Small intestine (tissue), 7 donors: Measurements from ENCODE around the gene ASB2. TPM values are rescaled to one million over a fixed set of nuclear protein-coding genes. Genes with fewer than 3 reads are reported as not detected.

ENCODE experiments used
- DNase-seq, 2 donors: peaks; one replicate each; pipeline versions ENCODE4 v3.0.0 to v3.0.0-alpha.2; 2013
- FAIRE-seq: peaks from 2 replicates; lab custom pipeline; 2012; peaks lifted over from hg19 to GRCh38; lab: Jason Lieb, UNC
- H3K27ac ChIP-seq, 3 donors: one replicate each; pipeline ENCODE4 v1.5.1; 2013; ENCODE audit warnings: low read length in 2 of 3, mild to moderate bottlenecking in 2 of 3, control low read depth in 1 of 3, inconsistent platforms in 1 of 3, low read depth in 1 of 3, moderate library complexity in 1 of 3
- H3K27me3 ChIP-seq, 3 donors: one replicate each; pipeline ENCODE4 v1.6.1; 2013; ENCODE audit warnings: low read length in 3 of 3, inconsistent platforms in 1 of 3; ENCODE audit not compliant: control insufficient read depth in 3 of 3, insufficient read depth in 3 of 3
- H3K36me3 ChIP-seq, 3 donors: one replicate each; pipeline ENCODE4 v1.6.1; 2013; ENCODE audit warnings: low read length in 3 of 3, inconsistent platforms in 1 of 3, low read depth in 1 of 3, mild to moderate bottlenecking in 1 of 3, moderate library complexity in 1 of 3; ENCODE audit not compliant: control insufficient read depth in 3 of 3, insufficient read depth in 2 of 3
- H3K4me1 ChIP-seq, 3 donors: one replicate each; pipeline ENCODE4 v1.6.1; 2013; ENCODE audit warnings: low read length in 2 of 3, inconsistent platforms in 1 of 3, low read depth in 1 of 3, mild to moderate bottlenecking in 1 of 3, moderate library complexity in 1 of 3; ENCODE audit not compliant: control insufficient read depth in 3 of 3, insufficient read depth in 2 of 3
- H3K4me3 ChIP-seq, 3 donors: one replicate each; pipeline ENCODE4 v1.5.1; 2013; ENCODE audit warnings: low read length in 3 of 3, control low read depth in 1 of 3, inconsistent platforms in 1 of 3, low read depth in 1 of 3, mild to moderate bottlenecking in 1 of 3, moderate library complexity in 1 of 3
- H3K9me3 ChIP-seq, 2 donors: one replicate each; pipeline ENCODE4 v1.6.1; 2013; ENCODE audit warnings: low read depth in 1 of 2, low read length in 1 of 2; ENCODE audit not compliant: control insufficient read depth in 2 of 2, insufficient read depth in 1 of 2
- WGBS, 3 donors: extraction: QIAGEN DNeasy Blood & Tissue Kit; methylation state at CpG; one replicate each; pipeline ENCODE4 v1.1.7; 2013; 5-methylcytosine and 5-hydroxymethylcytosine counted together
- polyA plus RNA-seq, 4 donors: library from polyadenylated mRNA; stranded (reverse) in 3 of 4; unstranded in 1 of 4; fragments of 200-250 nt in 3 of 4; fragments of 120-200 nt in 1 of 4; gene quantifications; one replicate each; pipeline versions ENCODE4 v1.2.1 to v1.2.3, GENCODE V29; 2013
- donor health status: healthy with polysubstance abuse.
- donor health status: control.
- donor health status: control.
- donor health status: Bipolar disorder and iron deficiency.
- donor health status: healthy.

ASB2 gene
- polyA plus RNA-seq, 4 donors, result 1.3 to 5.6 (median 4.2) TPM

- Histone ChIP-seq H3K4me1 (no peaks in the 10 kb centered on the region), H3K27me3 (peaks cover 0 to 15% (median 0%) of the 10 kb centered on the region in 3 donors), H3K27ac (no peak overlapping the region), H3K4me3 (no peak overlapping the region), H3K9me3 (no peaks in the 10 kb centered on the region), H3K36me3 (peaks cover 0 to 5% (median 3%) of the 10 kb centered on the region in 3 donors)
- DNase-seq (no peak), FAIRE-seq (no peak)
- WGBS, 3 donors, result 80 to 87% (median 86%) methylated on average over 4 of the region's 4 CpGs
Measured at GRCh38 chr14:93932642-93933041, 43.7 kb downstream of the ASB2 start.

- FAIRE-seq, result no peak
Measured at GRCh38 chr14:93930989-93931307, 45.4 kb downstream of the ASB2 start.

GRCh38 chr14:93930296-93930988 lies 45.9 kb downstream of the ASB2 start:
- no peak for FAIRE-seq

More at GRCh38 chr14:93930989-93931307, 45.4 kb downstream of the ASB2 start:
- Histone ChIP-seq H3K36me3 (peaks cover 0 to 5% (median 0%) of the 10 kb centered on the region in 3 donors), H3K27ac (no peak overlapping the region), H3K9me3 (no peaks in the 10 kb centered on the region), H3K27me3 (peaks cover 0 to 3% (median 0%) of the 10 kb centered on the region in 3 donors), H3K4me1 (no peaks in the 10 kb centered on the region), H3K4me3 (no peak overlapping the region)
- DNase-seq, result no peak
- 75 to 86% (median 82%) methylated on average over 4 of the region's 4 CpGs for WGBS, 3 donors

GRCh38 chr14:93929657-93930056 lies 46.7 kb downstream of the ASB2 start:
- Histone ChIP-seq H3K27me3 (no peaks in the 10 kb centered on the region), H3K4me1 (no peaks in the 10 kb centered on the region), H3K36me3 (peaks cover 0 to 5% (median 0%) of the 10 kb centered on the region in 3 donors), H3K4me3 (no peak overlapping the region), H3K27ac (no peak overlapping the region), H3K9me3 (no peaks in the 10 kb centered on the region)
- WGBS, 3 donors, result 83 to 87% (median 86%) methylated on average over 11 of the region's 11 CpGs
- FAIRE-seq (no peak), DNase-seq (no peak)

More at GRCh38 chr14:93930296-93930988, 45.9 kb downstream of the ASB2 start:
- Histone ChIP-seq H3K9me3 (no peaks in the 10 kb centered on the region), H3K27me3 (peaks cover 0 to under 1% (median 0%) of the 10 kb centered on the region in 3 donors), H3K36me3 (peaks cover 0 to 5% (median 0%) of the 10 kb centered on the region in 3 donors), H3K4me1 (no peaks in the 10 kb centered on the region), H3K4me3 (no peak overlapping the region), H3K27ac (no peak overlapping the region)
- DNase-seq, result no peak
- 67 to 84% (median 78%) methylated on average over 8 of the region's 8 CpGs for WGBS, 3 donors

GRCh38 chr14:93929048-93929535 lies 47.3 kb downstream of the ASB2 start:
- DNase-seq (no peak), FAIRE-seq (no peak)
- no peak overlapping the region for H3K27ac ChIP-seq
- H3K4me1 ChIP-seq, result no peaks in the 10 kb centered on the region
- WGBS, 3 donors, result 64 to 80% (median 72%) methylated on average over 8 to 13 of the region's 13 CpGs
- no peaks in the 10 kb centered on the region for H3K27me3 ChIP-seq
- H3K4me3 ChIP-seq, result no peak overlapping the region
- peaks cover 0 to 5% (median 0%) of the 10 kb centered on the region in 3 donors for H3K36me3 ChIP-seq
- H3K9me3 ChIP-seq, result no peaks in the 10 kb centered on the region

GRCh38 chr14:93928184-93929047 lies 48.0 kb downstream of the ASB2 start:
- 86 to 89% (median 86%) methylated on average over 26 of the region's 26 CpGs for WGBS, 3 donors
- no peak for DNase-seq
- FAIRE-seq, result no peak
- Histone ChIP-seq H3K27me3 (no peaks in the 10 kb centered on the region), H3K36me3 (peaks cover 0 to under 1% (median 0%) of the 10 kb centered on the region in 3 donors), H3K4me1 (no peaks in the 10 kb centered on the region), H3K27ac (no peak overlapping the region), H3K4me3 (no peak overlapping the region), H3K9me3 (no peaks in the 10 kb centered on the region)

GRCh38 chr14:93927800-93928145 lies 48.6 kb downstream of the ASB2 start:
- no peak for FAIRE-seq

More at GRCh38 chr14:93927800-93928145, 48.6 kb downstream of the ASB2 start:
- H3K27me3 ChIP-seq, result no peaks in the 10 kb centered on the region
- no peaks in the 10 kb centered on the region for H3K36me3 ChIP-seq
- no peaks in the 10 kb centered on the region for H3K9me3 ChIP-seq
- no peaks in the 10 kb centered on the region for H3K4me1 ChIP-seq
- WGBS, 3 donors, result 47 to 58% (median 58%) methylated on average over 6 of the region's 6 CpGs
- H3K4me3 ChIP-seq, result no peak overlapping the region
- no peak overlapping the region for H3K27ac ChIP-seq
- no peak for DNase-seq
